ENCODE data around the gene TTLL13. TPM values are rescaled to one million over a fixed set of nuclear protein-coding genes. Genes with fewer than 3 reads are reported as not detected.

The TTLL13 gene
- total RNA-seq, 6 experiments from 2014 or later: 0.13 to 0.46 TPM; not detected in 4

GRCh38 chr15:90223441-90224165 lies 25.8 kb upstream of the TTLL13 start:
- WGBS (ENCODE audit: insufficient coverage, low coverage, low lambda C conversion rate, missing lambda C conversion rate): 76% methylated on average over 5 of the region's 22 CpGs
- Histone ChIP-seq H3K4me3 (no peak overlapping the region), H3K27ac (no peak overlapping the region), H3K36me3 (peaks cover 11 to 69% (median 33%) of the 10 kb centered on the region in 4 donors), H3K27me3 (no peaks in the 10 kb centered on the region), H3K4me1 (peaks cover 0 to 11% (median 0%) of the 10 kb centered on the region in 4 donors), H3K9me3 (no peaks in the 10 kb centered on the region)
- intact Hi-C loops (cut with DNase I): loop anchor here in 1 of 2 donors (10.0 kb wide), 1 partner anchor 79 kb away; no protein-coding TSS in a partner anchor
- no peak for ATAC-seq
- TF ChIP-seq CTCF (IDR thresholded peaks at IDR 0.05): no peak
- no peak for TF ChIP-seq POLR2A (IDR thresholded peaks at IDR 0.05)
- DNase-seq: no peak

GRCh38 chr15:90225047-90225446 lies 24.3 kb upstream of the TTLL13 start:
- 77% methylated on average over 3 of the region's 17 CpGs for WGBS (ENCODE audit: insufficient coverage, low coverage, low lambda C conversion rate, missing lambda C conversion rate)
- intact Hi-C loops (cut with DNase I): loop anchor here in 1 of 2 donors (10.0 kb wide), 1 partner anchor 80 kb away; no protein-coding TSS in a partner anchor
- H3K36me3 ChIP-seq: peaks cover 12 to 78% (median 39%) of the 10 kb centered on the region in 4 donors
- H3K9me3 ChIP-seq: no peaks in the 10 kb centered on the region
- peaks cover 0 to 20% (median 4%) of the 10 kb centered on the region in 4 donors for H3K4me1 ChIP-seq
- H3K27ac ChIP-seq: no peak overlapping the region
- H3K27me3 ChIP-seq: no peaks in the 10 kb centered on the region
- ATAC-seq: no peak
- no peak for DNase-seq
- TF ChIP-seq POLR2A (IDR thresholded peaks at IDR 0.05) (no peak), CTCF (IDR thresholded peaks at IDR 0.05) (no peak)
- H3K4me3 ChIP-seq: no peak overlapping the region

- Histone ChIP-seq H3K36me3 (peaks cover 14 to 83% (median 42%) of the 10 kb centered on the region in 4 donors), H3K4me3 (no peak overlapping the region), H3K27ac (no peak overlapping the region), H3K27me3 (no peaks in the 10 kb centered on the region), H3K4me1 (peaks cover 0 to 24% (median 7%) of the 10 kb centered on the region in 4 donors), H3K9me3 (no peaks in the 10 kb centered on the region)
- ATAC-seq (no peak), DNase-seq (no peak)
- intact Hi-C loops (cut with DNase I): loop anchor here in 1 of 2 donors (10.0 kb wide), 1 partner anchor 81 kb away; no protein-coding TSS in a partner anchor
- TF ChIP-seq POLR2A (IDR thresholded peaks at IDR 0.05) (no peak), CTCF (IDR thresholded peaks at IDR 0.05) (no peak)
- 70% methylated on average over 7 of the region's 18 CpGs for WGBS (ENCODE audit: insufficient coverage, low coverage, low lambda C conversion rate, missing lambda C conversion rate)
These were observed 23.7 kb upstream of the TTLL13 start for GRCh38 chr15:90225504-90226234.

- H3K27me3 ChIP-seq: no peaks in the 10 kb centered on the region
- H3K27ac ChIP-seq: no peak overlapping the region
- H3K4me3 ChIP-seq: no peak overlapping the region
- peaks cover 0 to 32% (median 15%) of the 10 kb centered on the region in 4 donors for H3K4me1 ChIP-seq
- no peak for DNase-seq
- ATAC-seq: no peak
- intact Hi-C loops (cut with DNase I): loop anchor here in 1 of 2 donors (10.0 kb wide), 1 partner anchor 83 kb away; no protein-coding TSS in a partner anchor
- H3K9me3 ChIP-seq: no peaks in the 10 kb centered on the region
- H3K36me3 ChIP-seq: peaks cover 14 to 77% (median 42%) of the 10 kb centered on the region in 4 donors
- no peak for TF ChIP-seq POLR2A (IDR thresholded peaks at IDR 0.05)
- TF ChIP-seq CTCF (IDR thresholded peaks at IDR 0.05): no peak
- 100% methylated on average over 1 of the region's 7 CpGs for WGBS (ENCODE audit: insufficient coverage, low coverage, low lambda C conversion rate, missing lambda C conversion rate)
These were observed 22.0 kb upstream of the TTLL13 start for GRCh38 chr15:90227336-90227735.

All from right lobe of liver (tissue), 6 donors.